Measurements from ENCODE around the gene EPB42. TPM values are rescaled to one million over a fixed set of nuclear protein-coding genes. Genes with fewer than 3 reads are reported as not detected.

EPB42 gene
- total and polyA plus RNA-seq, 2 donors (not counting 1 experiment from before 2014, with no cell fraction given), result not detected

DNA sequence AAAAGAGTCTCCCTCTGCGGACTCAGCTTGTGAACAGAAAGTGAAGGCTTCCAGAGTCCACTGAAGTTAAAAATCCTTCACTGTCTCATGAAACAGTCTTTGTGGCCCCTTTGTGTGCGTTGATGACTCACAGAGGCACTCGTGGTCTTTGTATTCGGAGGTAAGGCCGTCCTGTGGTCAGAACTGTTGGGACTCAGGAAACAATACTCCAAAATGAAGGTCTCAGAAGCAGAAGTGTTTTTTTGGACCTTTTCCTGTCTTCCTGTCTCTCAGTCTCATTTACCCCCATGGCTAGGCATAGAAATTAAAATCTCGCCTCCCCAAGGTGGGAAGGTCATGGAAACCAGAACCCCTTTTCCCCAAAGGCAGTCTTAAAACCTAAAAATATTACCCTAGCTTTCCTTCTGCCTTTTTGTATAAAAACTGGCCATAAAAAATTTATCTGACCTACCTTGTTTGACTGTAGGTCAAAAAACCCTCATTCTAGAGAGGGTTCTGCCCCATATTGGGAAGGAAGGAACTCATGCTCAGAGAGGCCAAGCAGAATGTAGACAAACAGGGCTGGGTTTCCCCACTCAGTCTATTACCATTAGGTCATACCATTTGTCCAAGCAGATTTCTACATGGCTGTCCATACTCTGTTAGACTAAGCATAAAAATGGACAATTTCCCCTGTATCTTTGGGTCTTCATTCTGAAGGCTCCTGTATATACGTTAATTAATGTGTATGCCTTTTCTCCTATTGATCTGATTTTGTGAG lies 19.1 kb upstream of the EPB42 start:
- no peak overlapping the region for H3K9ac ChIP-seq (ENCODE audit: low read length)
- TF ChIP-seq, protein P1, sequence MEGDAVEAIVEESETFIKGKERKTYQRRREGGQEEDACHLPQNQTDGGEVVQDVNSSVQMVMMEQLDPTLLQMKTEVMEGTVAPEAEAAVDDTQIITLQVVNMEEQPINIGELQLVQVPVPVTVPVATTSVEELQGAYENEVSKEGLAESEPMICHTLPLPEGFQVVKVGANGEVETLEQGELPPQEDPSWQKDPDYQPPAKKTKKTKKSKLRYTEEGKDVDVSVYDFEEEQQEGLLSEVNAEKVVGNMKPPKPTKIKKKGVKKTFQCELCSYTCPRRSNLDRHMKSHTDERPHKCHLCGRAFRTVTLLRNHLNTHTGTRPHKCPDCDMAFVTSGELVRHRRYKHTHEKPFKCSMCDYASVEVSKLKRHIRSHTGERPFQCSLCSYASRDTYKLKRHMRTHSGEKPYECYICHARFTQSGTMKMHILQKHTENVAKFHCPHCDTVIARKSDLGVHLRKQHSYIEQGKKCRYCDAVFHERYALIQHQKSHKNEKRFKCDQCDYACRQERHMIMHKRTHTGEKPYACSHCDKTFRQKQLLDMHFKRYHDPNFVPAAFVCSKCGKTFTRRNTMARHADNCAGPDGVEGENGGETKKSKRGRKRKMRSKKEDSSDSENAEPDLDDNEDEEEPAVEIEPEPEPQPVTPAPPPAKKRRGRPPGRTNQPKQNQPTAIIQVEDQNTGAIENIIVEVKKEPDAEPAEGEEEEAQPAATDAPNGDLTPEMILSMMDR (IDR thresholded peaks at IDR 0.05), result no peak
- no peak for TF ChIP-seq EZH2 (IDR thresholded peaks at IDR 0.05; ENCODE audit: borderline replicate concordance, insufficient read depth, low read depth, low read length, poor library complexity, severe bottlenecking)
- POLR2A ChIA-PET, result no interaction called here

DNA sequence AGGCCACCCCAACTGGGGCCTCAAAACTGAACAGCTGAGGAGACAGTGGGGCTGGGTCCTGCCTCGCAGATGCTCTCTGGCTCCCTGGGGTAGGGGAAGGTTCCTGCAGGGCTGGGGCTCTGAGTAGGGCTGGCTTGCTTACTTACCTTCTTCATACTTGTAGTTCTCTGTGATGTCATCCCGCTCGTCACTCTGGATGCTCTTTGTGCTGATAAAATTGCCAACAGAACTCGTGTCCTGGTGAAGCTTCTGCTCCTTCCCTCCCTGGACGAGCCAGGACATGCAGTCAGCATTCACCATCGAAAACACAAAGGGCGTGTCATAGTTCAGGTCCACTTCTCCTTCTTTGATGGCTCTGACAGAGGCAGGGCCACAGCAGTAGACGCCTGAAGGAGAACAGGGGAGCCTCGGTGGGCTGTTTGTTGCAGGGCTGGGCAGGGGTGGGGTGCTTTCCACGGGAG lies 17.9 kb upstream of the EPB42 start:
- no peak overlapping the region for H2AFZ ChIP-seq (ENCODE audit: insufficient read depth, low read depth, low read length, poor library complexity, severe bottlenecking)
- ATAC-seq (ENCODE audit: low read depth), result no peak
- H3K4me3 Mint-ChIP-seq, result no peak overlapping the region

More for the DNA sequence above, 19.1 kb upstream of the EPB42 start:
- intact Hi-C loops (cut with micrococcal nuclease), result no loop called here
- Histone ChIP-seq H3K27me3 (replicated peaks in 1 of 4; ENCODE audit: control extremely low read depth in 1 of 4, control insufficient read depth in 3 of 4, insufficient read depth in 4 of 4, low read length in 3 of 4) (peaks cover 0 to 11% (median 3%) of the 10 kb centered on the region in 4 experiments), H3K9me3 (ENCODE audit: control extremely low read depth in 1 of 3, control insufficient read depth in 2 of 3, insufficient read depth in 1 of 3, low read length in 2 of 3) (no peaks in the 10 kb centered on the region), H3K4me2 (replicated peaks; ENCODE audit: low read depth, low read length, poor library complexity, severe bottlenecking) (no peak overlapping the region), H3K27ac (ENCODE audit: low read length in 2 of 2) (no peak overlapping the region), H3K36me3 (replicated peaks in 1 of 2; ENCODE audit: control extremely low read depth in 1 of 2, control insufficient read depth in 1 of 2, extremely low read depth in 1 of 2, insufficient read depth in 2 of 2, low read length in 1 of 2) (no peaks in the 10 kb centered on the region), H2AFZ (ENCODE audit: insufficient read depth, low read depth, low read length, poor library complexity, severe bottlenecking) (peak overlapping the region; percentile 22), H3K79me2 (ENCODE audit: control insufficient read depth, insufficient read depth, low read length) (no peaks in the 10 kb centered on the region), H4K20me1 (ENCODE audit: control insufficient read depth, insufficient read depth, low read length, poor library complexity, severe bottlenecking) (no peaks in the 10 kb centered on the region), H3K4me1 (ENCODE audit: control insufficient read depth in 2 of 2, insufficient read depth in 2 of 2, low read length in 2 of 2) (peaks cover 0 to 5% of the 10 kb centered on the region in 2 donors), H3K4me3 (ENCODE audit: control extremely low read depth in 1 of 5, extremely low read depth in 1 of 5, insufficient read depth in 1 of 5, low read depth in 2 of 5, low read length in 4 of 5) (no peak overlapping the region)
- Mint-ChIP-seq H3K27ac (no peak overlapping the region), H3K9me3 (ENCODE audit: insufficient read depth) (no peaks in the 10 kb centered on the region), H3K4me1 (peaks cover 5% of the 10 kb centered on the region), H3K4me3 (no peak overlapping the region), H3K27me3 (peaks cover 24% of the 10 kb centered on the region)
- WGBS (ENCODE audit: insufficient coverage), result 0% methylated on average over 4 of the region's 7 CpGs
- CTCF ChIA-PET, result no interaction called here
- no peak for DNase-seq
- no peak for ATAC-seq (ENCODE audit: low read depth)

More for the DNA sequence above, 17.9 kb upstream of the EPB42 start:
- CTCF ChIA-PET, result no interaction called here
- TF ChIP-seq, protein P1 (IDR thresholded peaks at IDR 0.05), result no peak
- no peak for TF ChIP-seq EZH2 (IDR thresholded peaks at IDR 0.05; ENCODE audit: borderline replicate concordance, insufficient read depth, low read depth, low read length, poor library complexity, severe bottlenecking)
- Histone ChIP-seq H3K4me2 (replicated peaks; ENCODE audit: low read depth, low read length, poor library complexity, severe bottlenecking) (no peak overlapping the region), H3K4me1 (ENCODE audit: control insufficient read depth in 2 of 2, insufficient read depth in 2 of 2, low read length in 2 of 2) (peaks cover 0 to 5% of the 10 kb centered on the region in 2 donors), H3K79me2 (ENCODE audit: control insufficient read depth, insufficient read depth, low read length) (no peaks in the 10 kb centered on the region), H3K9me3 (ENCODE audit: control extremely low read depth in 1 of 3, control insufficient read depth in 2 of 3, insufficient read depth in 1 of 3, low read length in 2 of 3) (no peaks in the 10 kb centered on the region), H3K36me3 (replicated peaks in 1 of 2; ENCODE audit: control extremely low read depth in 1 of 2, control insufficient read depth in 1 of 2, extremely low read depth in 1 of 2, insufficient read depth in 2 of 2, low read length in 1 of 2) (no peaks in the 10 kb centered on the region), H3K27me3 (replicated peaks in 1 of 4; ENCODE audit: control extremely low read depth in 1 of 4, control insufficient read depth in 3 of 4, insufficient read depth in 4 of 4, low read length in 3 of 4) (peaks cover 0 to 11% (median 3%) of the 10 kb centered on the region in 4 experiments), H3K9ac (ENCODE audit: low read length) (no peak overlapping the region), H3K27ac (ENCODE audit: low read length in 2 of 2) (no peak overlapping the region), H3K4me3 (ENCODE audit: control extremely low read depth in 1 of 5, extremely low read depth in 1 of 5, insufficient read depth in 1 of 5, low read depth in 2 of 5, low read length in 4 of 5) (no peak overlapping the region), H4K20me1 (ENCODE audit: control insufficient read depth, insufficient read depth, low read length, poor library complexity, severe bottlenecking) (no peaks in the 10 kb centered on the region)
- no peak for DNase-seq
- Mint-ChIP-seq H3K27me3 (peaks cover 24% of the 10 kb centered on the region), H3K4me1 (peaks cover 5% of the 10 kb centered on the region), H3K9me3 (ENCODE audit: insufficient read depth) (no peaks in the 10 kb centered on the region), H3K27ac (no peak overlapping the region)
- intact Hi-C loops (cut with micrococcal nuclease), result no loop called here
- WGBS (ENCODE audit: insufficient coverage), result 66% methylated on average over 9 of the region's 10 CpGs
- POLR2A ChIA-PET, result no interaction called here
